T follicular helper cell (primary cell): ENCODE data around the gene MAGEC1.
"Not testable (repeated sequence)": the region's sequence is repeated elsewhere in the genome, so short reads cannot be mapped to it uniquely, and the experiment has no call there.

Experiments
- DNase-seq: peaks from one replicate; pipeline ENCODE4 v3.0.0-alpha.2; 2020; ENCODE audit warnings: low read depth
- total RNA-seq, 2 experiments: gene quantifications; one replicate each; lab custom pipeline; 2026; lab: John Stamatoyannopoulos, UW

MAGEC1 gene, protein sequence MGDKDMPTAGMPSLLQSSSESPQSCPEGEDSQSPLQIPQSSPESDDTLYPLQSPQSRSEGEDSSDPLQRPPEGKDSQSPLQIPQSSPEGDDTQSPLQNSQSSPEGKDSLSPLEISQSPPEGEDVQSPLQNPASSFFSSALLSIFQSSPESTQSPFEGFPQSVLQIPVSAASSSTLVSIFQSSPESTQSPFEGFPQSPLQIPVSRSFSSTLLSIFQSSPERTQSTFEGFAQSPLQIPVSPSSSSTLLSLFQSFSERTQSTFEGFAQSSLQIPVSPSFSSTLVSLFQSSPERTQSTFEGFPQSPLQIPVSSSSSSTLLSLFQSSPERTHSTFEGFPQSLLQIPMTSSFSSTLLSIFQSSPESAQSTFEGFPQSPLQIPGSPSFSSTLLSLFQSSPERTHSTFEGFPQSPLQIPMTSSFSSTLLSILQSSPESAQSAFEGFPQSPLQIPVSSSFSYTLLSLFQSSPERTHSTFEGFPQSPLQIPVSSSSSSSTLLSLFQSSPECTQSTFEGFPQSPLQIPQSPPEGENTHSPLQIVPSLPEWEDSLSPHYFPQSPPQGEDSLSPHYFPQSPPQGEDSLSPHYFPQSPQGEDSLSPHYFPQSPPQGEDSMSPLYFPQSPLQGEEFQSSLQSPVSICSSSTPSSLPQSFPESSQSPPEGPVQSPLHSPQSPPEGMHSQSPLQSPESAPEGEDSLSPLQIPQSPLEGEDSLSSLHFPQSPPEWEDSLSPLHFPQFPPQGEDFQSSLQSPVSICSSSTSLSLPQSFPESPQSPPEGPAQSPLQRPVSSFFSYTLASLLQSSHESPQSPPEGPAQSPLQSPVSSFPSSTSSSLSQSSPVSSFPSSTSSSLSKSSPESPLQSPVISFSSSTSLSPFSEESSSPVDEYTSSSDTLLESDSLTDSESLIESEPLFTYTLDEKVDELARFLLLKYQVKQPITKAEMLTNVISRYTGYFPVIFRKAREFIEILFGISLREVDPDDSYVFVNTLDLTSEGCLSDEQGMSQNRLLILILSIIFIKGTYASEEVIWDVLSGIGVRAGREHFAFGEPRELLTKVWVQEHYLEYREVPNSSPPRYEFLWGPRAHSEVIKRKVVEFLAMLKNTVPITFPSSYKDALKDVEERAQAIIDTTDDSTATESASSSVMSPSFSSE
- 0 reads per million in 2 experiments for total RNA-seq

GRCh38 chrX:141903400-141904155 is at the start of gene MAGEC1:
Gene MAGEC1, plus strand, starts transcription at chrX:141903894. Its CDS starts 1,179 bp downstream, at chrX:141905073.
- DNase-seq, result no peak

GRCh38 chrX:141857479-141857878 is 46.2 kb upstream of the MAGEC1 start:
- DNase-seq, result no peak

DNA sequence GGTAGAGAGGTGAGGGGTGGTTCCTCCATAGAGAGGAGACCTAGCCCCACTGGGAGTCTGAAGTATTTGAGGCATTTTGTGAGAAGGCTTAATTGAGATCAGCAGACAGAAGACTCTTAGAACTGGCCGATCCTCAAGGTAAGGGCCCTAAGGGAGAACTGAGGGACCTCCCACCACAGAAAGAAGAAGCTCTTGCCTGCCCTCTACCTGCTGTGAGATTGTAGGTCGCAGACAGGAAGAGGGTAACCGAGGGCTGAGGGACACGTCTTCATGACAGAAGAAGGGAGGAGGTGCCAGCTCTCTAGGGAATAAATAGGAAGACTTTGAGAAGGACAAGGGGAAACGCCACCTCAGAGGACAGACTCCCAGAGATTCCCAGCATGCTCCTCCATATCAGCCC is 24.1 kb upstream of the MAGEC1 start:
- DNase-seq, result no peak

DNA sequence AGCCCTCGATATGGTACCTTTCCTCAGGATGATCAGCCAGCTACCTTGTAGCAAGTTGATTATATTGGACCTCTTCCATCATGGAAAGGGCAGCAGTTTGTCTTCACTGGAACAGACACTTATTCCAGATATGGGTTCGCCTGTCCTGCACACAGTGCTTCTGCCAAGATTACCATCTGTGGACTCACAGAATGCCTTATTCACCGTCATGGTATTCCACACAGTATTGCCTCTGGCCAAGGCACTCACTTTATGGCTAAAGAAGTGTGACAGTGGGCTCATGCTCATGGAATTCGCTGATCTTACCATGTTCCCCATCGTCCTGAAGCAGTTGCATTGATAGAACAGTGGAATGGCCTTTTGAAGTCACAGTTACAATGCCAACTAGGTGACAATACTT is 14.9 kb upstream of the MAGEC1 start:
- DNase-seq, result not testable (repeated sequence)

DNA sequence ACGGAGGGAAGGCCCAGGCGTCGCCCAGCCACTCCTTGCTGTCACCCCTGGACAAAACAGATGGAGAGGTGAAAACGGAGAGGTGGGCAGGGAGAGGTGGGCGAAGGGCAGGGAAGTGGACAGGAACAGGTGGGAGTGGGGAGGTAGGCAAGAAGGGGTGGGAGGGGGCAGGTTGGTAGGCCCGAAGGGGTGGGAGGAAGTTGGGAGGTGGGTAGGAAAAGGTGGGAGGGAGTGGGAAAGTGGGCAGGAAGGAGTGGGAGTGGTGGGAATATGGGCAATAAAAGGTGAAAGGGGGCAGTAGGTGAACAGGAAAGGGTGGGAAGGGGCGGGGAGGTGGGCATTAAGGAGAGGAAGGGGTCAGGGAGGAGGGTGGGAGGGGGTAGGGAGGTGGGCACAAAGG is 9.0 kb upstream of the MAGEC1 start:
- no peak for DNase-seq

GRCh38 chrX:141897690-141898089 is 6.0 kb upstream of the MAGEC1 start:
- DNase-seq, result no peak

DNA sequence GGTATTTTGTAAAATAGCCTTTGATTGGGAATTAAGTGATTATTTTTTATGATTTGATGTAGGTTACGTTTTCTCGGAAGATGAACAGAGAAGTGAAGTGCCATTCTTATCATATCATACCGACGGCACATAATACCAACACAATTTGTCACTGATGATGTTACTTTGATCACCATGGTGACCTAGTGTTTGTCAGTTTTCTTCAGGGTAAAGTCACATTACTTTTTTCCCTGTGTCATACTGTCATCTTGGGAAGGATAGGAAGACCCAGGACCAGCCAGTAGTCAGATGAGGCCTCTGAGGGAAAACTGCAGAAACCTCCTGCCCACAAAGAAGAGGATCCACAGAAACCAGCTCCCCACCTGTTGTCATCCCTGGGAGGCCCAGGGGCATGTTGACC is 1.3 kb upstream of the MAGEC1 start:
- no peak for DNase-seq

GRCh38 chrX:141904262-141904661 is 568 bp downstream of the MAGEC1 start:
- no peak for DNase-seq

DNA sequence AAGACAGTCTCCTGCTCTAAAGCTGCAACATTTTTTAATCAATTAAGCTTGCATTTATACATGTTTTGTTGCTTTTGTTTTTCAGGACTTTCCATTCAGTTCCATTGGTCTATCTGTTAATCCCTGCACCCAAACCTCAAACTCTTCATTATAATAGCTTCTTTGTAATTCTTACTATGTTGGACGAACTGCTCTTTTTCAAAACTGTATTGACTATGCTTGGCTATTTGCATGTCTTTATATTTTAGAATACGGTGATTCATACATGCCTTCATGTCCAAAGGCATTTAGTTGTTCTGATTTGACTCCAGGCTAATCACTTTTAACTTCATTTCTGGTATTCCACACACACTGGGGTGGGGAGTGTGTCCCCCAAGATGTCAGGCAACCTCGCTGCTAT is 14.1 kb downstream of the MAGEC1 start:
- no peak for DNase-seq

DNA sequence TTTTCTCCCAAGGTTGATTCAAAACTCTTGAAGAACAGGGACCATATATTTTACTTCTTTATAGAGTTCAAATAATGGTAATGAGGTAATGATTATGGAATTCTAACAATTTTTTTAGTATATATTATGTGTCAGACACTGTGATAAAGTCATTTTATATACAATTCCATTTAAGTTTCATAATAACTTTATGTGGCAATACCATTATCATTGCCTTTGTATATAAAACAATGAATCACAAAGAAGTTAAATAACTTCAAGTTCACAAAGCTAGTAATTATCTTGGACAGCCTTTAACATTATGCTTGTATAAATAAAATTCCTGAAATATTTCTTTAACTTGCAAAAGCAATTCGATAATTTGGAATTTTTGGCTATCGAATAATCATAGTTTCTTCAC is 20.6 kb downstream of the MAGEC1 start:
- no peak for DNase-seq

- DNase-seq, result no peak
These were observed 24.7 kb downstream of the MAGEC1 start for GRCh38 chrX:141928432-141928831.

- no peak for DNase-seq
These were observed 30.5 kb downstream of the MAGEC1 start for GRCh38 chrX:141934059-141934641.

- DNase-seq, result no peak
These were observed 32.0 kb downstream of the MAGEC1 start for GRCh38 chrX:141935645-141936044.

- no peak for DNase-seq
These were observed 32.4 kb downstream of the MAGEC1 start for GRCh38 chrX:141936080-141936479.

DNA sequence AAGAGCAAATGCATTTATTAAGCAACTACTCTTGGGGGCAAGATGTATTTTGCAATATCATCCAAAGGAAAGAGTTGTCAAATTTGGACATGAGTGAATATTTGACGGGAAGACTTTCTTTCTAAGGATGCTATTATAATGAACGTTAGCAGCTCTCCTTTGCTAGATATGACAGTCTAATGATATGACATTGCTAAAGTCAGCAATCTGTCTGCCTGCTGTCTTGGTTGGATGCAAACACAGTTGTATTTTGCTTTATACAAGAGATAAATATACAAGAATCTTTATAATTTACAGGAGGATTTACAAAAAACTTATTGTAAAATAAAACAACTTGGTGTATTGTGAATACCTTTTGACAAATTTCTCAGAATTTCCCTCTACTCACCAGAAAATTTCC is 37.5 kb downstream of the MAGEC1 start:
- no peak for DNase-seq

DNA sequence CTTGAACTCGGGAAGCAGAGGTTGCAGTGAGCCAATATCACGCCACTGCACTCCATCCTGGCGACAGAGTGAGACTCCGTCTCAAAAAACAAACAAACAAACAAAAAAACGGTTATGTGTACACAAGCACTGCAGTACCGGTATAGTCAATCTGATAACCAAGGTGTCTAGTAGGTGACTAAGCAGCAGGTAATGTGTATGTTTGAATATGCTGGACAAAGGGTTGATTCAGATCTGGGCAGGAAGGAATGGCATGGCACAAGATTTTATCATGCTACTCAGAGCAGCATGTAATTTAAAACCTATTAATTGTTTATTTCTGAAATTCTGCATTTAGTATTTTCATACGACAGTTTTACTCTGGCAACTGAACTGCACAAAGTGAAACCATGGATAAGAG is 41.7 kb downstream of the MAGEC1 start:
- DNase-seq, result no peak

- DNase-seq, result no peak
These were observed 43.7 kb downstream of the MAGEC1 start for GRCh38 chrX:141947350-141947749.

DNA sequence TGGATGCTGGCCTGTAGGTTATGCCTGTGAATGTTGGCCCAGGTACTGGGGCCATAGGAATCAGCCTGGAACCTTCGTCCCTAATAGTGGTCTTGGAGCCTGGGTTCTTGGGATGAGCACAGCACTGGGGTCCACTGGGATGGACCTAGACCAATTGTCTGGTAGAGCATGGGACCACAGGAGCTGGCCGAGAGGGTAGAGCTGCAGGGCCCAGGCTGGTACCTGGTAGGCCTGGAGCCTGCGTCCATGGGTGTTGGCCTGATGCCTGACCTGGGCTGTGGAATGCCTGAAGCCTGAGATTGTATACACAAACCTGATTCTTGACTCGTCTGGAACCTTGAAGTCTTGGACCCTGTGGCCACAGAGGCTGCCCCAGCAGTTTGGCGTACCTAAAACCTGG is 48.9 kb downstream of the MAGEC1 start:
- DNase-seq, result no peak

DNA sequence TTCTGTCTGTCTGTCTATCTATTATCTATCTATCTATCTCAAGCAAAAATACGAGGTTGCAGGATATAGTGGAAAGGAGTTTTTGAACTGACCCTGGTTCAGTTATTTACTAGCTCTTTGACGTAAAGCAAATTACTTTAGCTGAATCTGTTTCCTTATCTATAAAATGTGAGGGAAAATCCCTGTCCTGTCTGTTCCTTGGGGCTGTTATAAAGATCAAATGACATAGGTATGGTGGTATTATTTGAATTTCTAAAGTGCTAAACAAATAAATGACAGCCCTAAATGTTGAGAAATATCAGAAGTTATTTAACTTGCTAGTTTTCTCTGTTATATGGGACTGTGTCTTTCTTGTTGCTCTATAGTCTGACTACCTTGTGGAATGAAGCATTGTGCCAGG is 55.0 kb downstream of the MAGEC1 start:
- DNase-seq, result no peak
